Natural killer cell (primary cell): Measurements from ENCODE around the gene CKMT2. TPM values are rescaled to one million over a fixed set of nuclear protein-coding genes. Genes with fewer than 3 reads are reported as not detected.

Experiments used
- ATAC-seq, 3 donors: fragments of 150-1000 bp in 2 of 3; fragments of 200-7000 bp in 1 of 3; cut with Tn5 transposase; 1 replicate in 1 of 3; 2 replicates in 2 of 3; pipeline ENCODE4 v1.10.0; 2021; ENCODE audit warnings: mild to moderate bottlenecking in 2 of 3, moderate library complexity in 2 of 3
- DNase-seq, 2 donors: peaks; one replicate each; pipeline versions ENCODE4 v3.0.0 to v3.0.0-alpha.2; 2013 to 2021; ENCODE audit warnings: mixed read lengths in 1 of 2
- H3K27ac ChIP-seq: one replicate; pipeline ENCODE4 v1.5.1; 2013; ENCODE audit warnings: mild to moderate bottlenecking, low read length
- H3K27me3 ChIP-seq: one replicate; pipeline ENCODE4 v1.6.1; 2013; ENCODE audit warnings: low read length; ENCODE audit not compliant: control insufficient read depth, insufficient read depth
- H3K36me3 ChIP-seq: one replicate; pipeline ENCODE4 v1.6.1; 2013; ENCODE audit warnings: low read length; ENCODE audit not compliant: control insufficient read depth, insufficient read depth
- H3K4me1 ChIP-seq: one replicate; pipeline ENCODE4 v1.6.1; 2013; ENCODE audit warnings: low read length; ENCODE audit not compliant: control insufficient read depth, insufficient read depth
- H3K4me3 ChIP-seq: one replicate; pipeline ENCODE4 v1.5.1; 2013; ENCODE audit warnings: low read length
- H3K9me3 ChIP-seq: one replicate; pipeline ENCODE4 v1.6.1; 2013; ENCODE audit warnings: low read length; ENCODE audit not compliant: control insufficient read depth, insufficient read depth
- H3K27ac Mint-ChIP-seq, 2 donors: one replicate each; pipeline ENCODE4 v1.8.0; 2022; ENCODE audit warnings: mild to moderate bottlenecking in 2 of 2, mixed read lengths in 2 of 2, moderate library complexity in 1 of 2
- H3K27me3 Mint-ChIP-seq, 2 donors: one replicate each; pipeline ENCODE4 v1.8.0; 2022; ENCODE audit warnings: low read depth in 2 of 2, mixed read lengths in 2 of 2
- H3K36me3 Mint-ChIP-seq: one replicate; pipeline ENCODE4 v1.8.0; 2022; ENCODE audit warnings: mixed read lengths
- H3K4me1 Mint-ChIP-seq, 2 donors: one replicate each; pipeline ENCODE4 v1.8.0; 2022; ENCODE audit warnings: mixed read lengths in 2 of 2
- H3K4me3 Mint-ChIP-seq: one replicate; pipeline ENCODE4 v1.8.0; 2022; ENCODE audit warnings: mild to moderate bottlenecking, moderate library complexity, mixed read lengths
- H3K9me3 Mint-ChIP-seq, 2 donors: one replicate each; pipeline ENCODE4 v1.8.0; 2022; ENCODE audit warnings: mixed read lengths in 2 of 2
- WGBS: methylation state at CpG from one replicate; pipeline ENCODE4 v1.1.7; 2013; ENCODE audit warnings: missing lambda C conversion rate; ENCODE audit not compliant: insufficient coverage; 5-methylcytosine and 5-hydroxymethylcytosine counted together
- intact Hi-C: fragments of 100-400 bp; cut with micrococcal nuclease; formaldehyde crosslinking; loops from one replicate; pipeline ENCODE4 v1.14.2; 2022
- total RNA-seq, 4 donors: library from RNA; stranded (reverse); fragments of 120-200 nt in 1 of 4; gene quantifications; one replicate each; pipeline versions ENCODE4 v1.2.3 to v1.2.4, GENCODE V29; 2013 to 2022
- TF ChIP-seq, protein P1 (sequence below): fragments of 200-600 bp; IDR thresholded peaks from one replicate; pipeline ENCODE4 v1.8.0; 2022; ENCODE audit warnings: antibody characterized with exemption

The CKMT2 gene
- total RNA-seq, 3 donors from 2014 or later (not counting 1 experiment from before 2014, with no cell fraction given) = not detected

DNA sequence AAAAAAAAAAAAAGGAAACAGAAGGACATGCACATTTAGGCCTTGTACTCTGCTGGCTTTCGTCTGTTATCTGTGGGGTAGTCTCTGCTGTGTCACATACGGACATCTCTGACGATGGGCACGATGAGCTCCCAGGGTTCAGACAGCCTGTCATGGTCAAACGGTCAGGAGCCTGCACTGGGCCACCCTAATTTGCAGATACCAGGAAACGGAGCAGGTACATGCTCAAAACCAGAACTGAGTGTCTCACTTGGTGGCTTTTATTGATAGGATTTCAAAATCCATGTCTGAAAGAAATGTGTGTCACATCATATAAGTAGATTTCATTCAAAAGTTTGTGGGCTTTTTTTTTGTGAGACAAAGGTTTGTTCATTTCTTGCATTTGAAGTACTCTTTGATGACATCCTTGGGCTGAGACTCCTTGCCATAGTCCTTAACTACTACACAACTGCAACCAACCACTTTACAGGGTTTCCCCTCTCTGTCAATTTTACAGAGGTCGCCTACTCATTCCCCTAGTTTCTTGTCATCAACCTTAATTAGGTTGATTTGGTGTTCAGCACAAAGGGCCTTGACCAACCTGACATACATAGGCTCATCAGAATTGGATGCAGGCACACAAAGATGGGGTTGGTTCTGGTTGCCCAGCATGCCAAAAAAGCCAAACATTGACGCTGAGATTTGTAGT is 9.0 kb downstream of the CKMT2 start:
- no peaks in the 10 kb centered on the region for H3K4me1 ChIP-seq
- H3K36me3 Mint-ChIP-seq = no peaks in the 10 kb centered on the region
- H3K27ac ChIP-seq = no peak overlapping the region
- no peak overlapping the region for H3K4me3 Mint-ChIP-seq
- no peak for DNase-seq
- H3K27ac Mint-ChIP-seq = no peak overlapping the region
- no peaks in the 10 kb centered on the region for H3K9me3 ChIP-seq
- H3K36me3 ChIP-seq = no peaks in the 10 kb centered on the region
- no peak for ATAC-seq
- H3K27me3 Mint-ChIP-seq = no peaks in the 10 kb centered on the region
- TF ChIP-seq, protein P1, sequence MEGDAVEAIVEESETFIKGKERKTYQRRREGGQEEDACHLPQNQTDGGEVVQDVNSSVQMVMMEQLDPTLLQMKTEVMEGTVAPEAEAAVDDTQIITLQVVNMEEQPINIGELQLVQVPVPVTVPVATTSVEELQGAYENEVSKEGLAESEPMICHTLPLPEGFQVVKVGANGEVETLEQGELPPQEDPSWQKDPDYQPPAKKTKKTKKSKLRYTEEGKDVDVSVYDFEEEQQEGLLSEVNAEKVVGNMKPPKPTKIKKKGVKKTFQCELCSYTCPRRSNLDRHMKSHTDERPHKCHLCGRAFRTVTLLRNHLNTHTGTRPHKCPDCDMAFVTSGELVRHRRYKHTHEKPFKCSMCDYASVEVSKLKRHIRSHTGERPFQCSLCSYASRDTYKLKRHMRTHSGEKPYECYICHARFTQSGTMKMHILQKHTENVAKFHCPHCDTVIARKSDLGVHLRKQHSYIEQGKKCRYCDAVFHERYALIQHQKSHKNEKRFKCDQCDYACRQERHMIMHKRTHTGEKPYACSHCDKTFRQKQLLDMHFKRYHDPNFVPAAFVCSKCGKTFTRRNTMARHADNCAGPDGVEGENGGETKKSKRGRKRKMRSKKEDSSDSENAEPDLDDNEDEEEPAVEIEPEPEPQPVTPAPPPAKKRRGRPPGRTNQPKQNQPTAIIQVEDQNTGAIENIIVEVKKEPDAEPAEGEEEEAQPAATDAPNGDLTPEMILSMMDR = no peak
- no peaks in the 10 kb centered on the region for H3K4me1 Mint-ChIP-seq
- no peaks in the 10 kb centered on the region for H3K9me3 Mint-ChIP-seq
- H3K4me3 ChIP-seq = no peak overlapping the region
- intact Hi-C loops = no loop called here
- no peaks in the 10 kb centered on the region for H3K27me3 ChIP-seq
- 84% methylated on average over 8 of the region's 8 CpGs for WGBS

DNA sequence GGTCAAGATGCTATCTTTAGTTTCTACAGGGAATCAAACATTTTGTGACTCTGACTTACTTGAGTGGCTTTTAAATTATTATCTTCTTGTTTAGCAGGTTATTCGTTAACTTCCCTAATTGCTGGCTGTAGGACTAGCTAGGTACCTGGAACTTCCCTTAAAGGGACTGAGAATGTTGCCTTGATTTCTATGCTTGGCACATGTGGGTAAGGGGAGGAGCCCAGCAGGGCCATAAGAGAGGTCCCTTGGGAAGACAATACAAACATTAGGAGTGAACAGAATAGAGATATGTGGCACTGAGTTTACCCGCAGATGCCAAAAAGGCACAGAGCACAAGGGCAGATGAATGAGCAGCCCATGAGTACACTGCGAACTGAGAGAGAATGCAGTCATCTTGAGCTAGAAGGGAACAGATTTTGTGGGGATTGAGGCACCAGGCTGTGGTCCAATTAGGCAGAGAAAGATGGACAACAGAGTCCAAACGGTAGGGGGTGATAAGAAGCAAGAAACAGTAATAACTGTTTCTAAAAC is 9.8 kb downstream of the CKMT2 start:
- H3K27me3 Mint-ChIP-seq = no peaks in the 10 kb centered on the region
- intact Hi-C loops = no loop called here
- no peak overlapping the region for H3K4me3 Mint-ChIP-seq
- H3K27me3 ChIP-seq = no peaks in the 10 kb centered on the region
- no peak overlapping the region for H3K4me3 ChIP-seq
- H3K36me3 ChIP-seq = no peaks in the 10 kb centered on the region
- DNase-seq = no peak
- 98% methylated on average over 4 of the region's 4 CpGs for WGBS
- no peaks in the 10 kb centered on the region for H3K9me3 ChIP-seq
- no peak overlapping the region for H3K27ac ChIP-seq
- no peaks in the 10 kb centered on the region for H3K4me1 Mint-ChIP-seq
- ATAC-seq = no peak
- H3K9me3 Mint-ChIP-seq = no peaks in the 10 kb centered on the region
- H3K36me3 Mint-ChIP-seq = no peaks in the 10 kb centered on the region
- no peak overlapping the region for H3K27ac Mint-ChIP-seq
- H3K4me1 ChIP-seq = no peaks in the 10 kb centered on the region
- TF ChIP-seq, protein P1 = no peak

DNA sequence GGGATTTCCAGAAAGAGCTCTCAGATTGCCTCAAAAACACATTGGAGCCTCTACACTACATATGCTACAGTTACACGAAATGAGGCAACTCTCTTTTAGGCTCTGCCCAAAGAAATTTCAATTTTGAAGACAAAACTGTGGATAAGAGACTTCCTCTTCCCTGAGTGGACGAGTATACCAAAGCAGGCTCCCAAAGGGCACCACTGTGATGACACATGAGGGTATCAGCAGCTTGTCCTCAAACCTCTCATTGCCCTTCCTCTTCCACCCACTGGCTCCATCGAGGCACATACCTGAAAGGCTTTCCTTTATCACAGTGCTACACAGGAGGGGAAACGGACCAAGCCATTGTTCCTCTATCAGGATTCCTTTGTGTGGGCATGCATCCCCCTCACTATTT is 11.3 kb downstream of the CKMT2 start:
- H3K36me3 Mint-ChIP-seq = no peaks in the 10 kb centered on the region
- H3K4me3 Mint-ChIP-seq = no peak overlapping the region
- intact Hi-C loops = no loop called here
- DNase-seq (no peak), ATAC-seq (no peak)
- no peaks in the 10 kb centered on the region for H3K36me3 ChIP-seq
- no peaks in the 10 kb centered on the region for H3K27me3 Mint-ChIP-seq
- TF ChIP-seq, protein P1 = no peak
- no peaks in the 10 kb centered on the region for H3K9me3 Mint-ChIP-seq
- no peaks in the 10 kb centered on the region for H3K27me3 ChIP-seq
- WGBS = 92% methylated on average over 4 of the region's 4 CpGs
- no peaks in the 10 kb centered on the region for H3K4me1 Mint-ChIP-seq
- H3K27ac Mint-ChIP-seq = no peak overlapping the region
- no peaks in the 10 kb centered on the region for H3K4me1 ChIP-seq
- no peak overlapping the region for H3K4me3 ChIP-seq
- H3K27ac ChIP-seq = no peak overlapping the region
- H3K9me3 ChIP-seq = no peaks in the 10 kb centered on the region

DNA sequence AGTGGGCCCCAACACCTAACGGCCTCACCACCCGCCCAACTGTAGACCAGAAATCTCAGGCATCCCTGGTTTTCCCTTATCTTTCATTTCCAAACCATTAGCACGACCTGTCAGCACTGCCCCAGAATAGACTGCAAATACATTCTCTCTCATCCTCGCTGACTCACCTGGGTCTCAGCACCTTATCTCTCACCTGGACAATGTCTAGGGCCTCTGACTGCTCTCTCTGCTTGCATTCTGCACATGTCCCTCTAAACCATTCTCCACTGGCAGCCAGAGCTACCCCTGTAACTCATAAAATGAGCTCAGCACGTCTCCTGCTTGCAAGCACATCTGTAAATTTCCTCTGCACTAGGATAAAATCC is 12.7 kb downstream of the CKMT2 start:
- no peaks in the 10 kb centered on the region for H3K36me3 Mint-ChIP-seq
- no peak overlapping the region for H3K27ac ChIP-seq
- H3K9me3 Mint-ChIP-seq = no peaks in the 10 kb centered on the region
- TF ChIP-seq, protein P1 = no peak
- 89% methylated on average over 5 of the region's 5 CpGs for WGBS
- DNase-seq = no peak
- no peaks in the 10 kb centered on the region for H3K27me3 Mint-ChIP-seq
- no peak overlapping the region for H3K4me3 ChIP-seq
- no peaks in the 10 kb centered on the region for H3K27me3 ChIP-seq
- no peak overlapping the region for H3K4me3 Mint-ChIP-seq
- intact Hi-C loops = no loop called here
- ATAC-seq = no peak
- no peaks in the 10 kb centered on the region for H3K9me3 ChIP-seq
- H3K27ac Mint-ChIP-seq = no peak overlapping the region
- H3K4me1 Mint-ChIP-seq = no peaks in the 10 kb centered on the region
- H3K4me1 ChIP-seq = no peaks in the 10 kb centered on the region
- no peaks in the 10 kb centered on the region for H3K36me3 ChIP-seq
